ENCODE measurements around the gene LNPEP. TPM values are rescaled to one million over a fixed set of nuclear protein-coding genes. Genes with fewer than 3 reads are reported as not detected.

The LNPEP gene
- total and polyA plus RNA-seq, 2 of the 13 experiments (the other 11 are each of a cell fraction or from before 2014, with no cell fraction given), result 8.0 to 16.9 TPM

- TF ChIP-seq MYC (CRISPR knock-in tag; IDR thresholded peaks at IDR 0.05; ENCODE audit: borderline replicate concordance) (peak; percentile 90), ZSCAN29 (CRISPR knock-in tag; conservative IDR thresholded peaks at IDR 0.05) (no peak; the same call in 1 of the 2 replicates), FOXM1 (CRISPR knock-in tag; IDR thresholded peaks at IDR 0.05) (no peak), NFIB (CRISPR knock-in tag; IDR thresholded peaks at IDR 0.05; ENCODE audit: borderline replicate concordance) (no peak), ZSCAN20 (CRISPR knock-in tag; IDR thresholded peaks at IDR 0.05; ENCODE audit: borderline replicate concordance) (no peak), ZNF276 (CRISPR knock-in tag; IDR thresholded peaks at IDR 0.05; ENCODE audit: low read depth) (no peak; the same call in 1 of the 2 replicates), AHR (CRISPR knock-in tag; IDR thresholded peaks at IDR 0.05) (no peak), CBFB (CRISPR knock-in tag; IDR thresholded peaks at IDR 0.05) (peak; percentile 89), ZNF501 (CRISPR knock-in tag; IDR thresholded peaks at IDR 0.05) (peak; percentile 85), ZEB1 (IDR thresholded peaks at IDR 0.05; ENCODE audit: insufficient replicate concordance, low read depth) (peak; percentile 78), ARID5B (CRISPR knock-in tag; IDR thresholded peaks at IDR 0.05) (peak; percentile 59; the same call in 1 of the 2 replicates), NR2F1 (CRISPR knock-in tag; IDR thresholded peaks at IDR 0.05) (no peak), FOSL2 (CRISPR knock-in tag; IDR thresholded peaks at IDR 0.05) (peak; percentile 62), SNAI1 (CRISPR knock-in tag; IDR thresholded peaks at IDR 0.05; ENCODE audit: borderline replicate concordance) (no peak), ZC3H4 (CRISPR knock-in tag; IDR thresholded peaks at IDR 0.05; ENCODE audit: borderline replicate concordance) (no peak; the same call in 1 of the 2 replicates)
- TF ChIP-seq, protein P1, sequence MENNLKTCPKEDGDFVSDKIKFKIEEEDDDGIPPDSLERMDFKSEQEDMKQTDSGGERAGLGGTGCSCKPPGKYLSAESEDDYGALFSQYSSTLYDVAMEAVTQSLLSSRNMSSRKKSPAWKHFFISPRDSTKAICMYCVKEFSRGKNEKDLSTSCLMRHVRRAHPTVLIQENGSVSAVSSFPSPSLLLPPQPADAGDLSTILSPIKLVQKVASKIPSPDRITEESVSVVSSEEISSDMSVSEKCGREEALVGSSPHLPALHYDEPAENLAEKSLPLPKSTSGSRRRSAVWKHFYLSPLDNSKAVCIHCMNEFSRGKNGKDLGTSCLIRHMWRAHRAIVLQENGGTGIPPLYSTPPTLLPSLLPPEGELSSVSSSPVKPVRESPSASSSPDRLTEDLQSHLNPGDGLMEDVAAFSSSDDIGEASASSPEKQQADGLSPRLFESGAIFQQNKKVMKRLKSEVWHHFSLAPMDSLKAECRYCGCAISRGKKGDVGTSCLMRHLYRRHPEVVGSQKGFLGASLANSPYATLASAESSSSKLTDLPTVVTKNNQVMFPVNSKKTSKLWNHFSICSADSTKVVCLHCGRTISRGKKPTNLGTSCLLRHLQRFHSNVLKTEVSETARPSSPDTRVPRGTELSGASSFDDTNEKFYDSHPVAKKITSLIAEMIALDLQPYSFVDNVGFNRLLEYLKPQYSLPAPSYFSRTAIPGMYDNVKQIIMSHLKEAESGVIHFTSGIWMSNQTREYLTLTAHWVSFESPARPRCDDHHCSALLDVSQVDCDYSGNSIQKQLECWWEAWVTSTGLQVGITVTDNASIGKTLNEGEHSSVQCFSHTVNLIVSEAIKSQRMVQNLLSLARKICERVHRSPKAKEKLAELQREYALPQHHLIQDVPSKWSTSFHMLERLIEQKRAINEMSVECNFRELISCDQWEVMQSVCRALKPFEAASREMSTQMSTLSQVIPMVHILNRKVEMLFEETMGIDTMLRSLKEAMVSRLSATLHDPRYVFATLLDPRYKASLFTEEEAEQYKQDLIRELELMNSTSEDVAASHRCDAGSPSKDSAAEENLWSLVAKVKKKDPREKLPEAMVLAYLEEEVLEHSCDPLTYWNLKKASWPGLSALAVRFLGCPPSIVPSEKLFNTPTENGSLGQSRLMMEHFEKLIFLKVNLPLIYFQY (CRISPR knock-in tag; IDR thresholded peaks at IDR 0.05; ENCODE audit: borderline replicate concordance), result peak; percentile 72; the same call in 1 of the 2 replicates
- TF ChIP-seq, protein P2, sequence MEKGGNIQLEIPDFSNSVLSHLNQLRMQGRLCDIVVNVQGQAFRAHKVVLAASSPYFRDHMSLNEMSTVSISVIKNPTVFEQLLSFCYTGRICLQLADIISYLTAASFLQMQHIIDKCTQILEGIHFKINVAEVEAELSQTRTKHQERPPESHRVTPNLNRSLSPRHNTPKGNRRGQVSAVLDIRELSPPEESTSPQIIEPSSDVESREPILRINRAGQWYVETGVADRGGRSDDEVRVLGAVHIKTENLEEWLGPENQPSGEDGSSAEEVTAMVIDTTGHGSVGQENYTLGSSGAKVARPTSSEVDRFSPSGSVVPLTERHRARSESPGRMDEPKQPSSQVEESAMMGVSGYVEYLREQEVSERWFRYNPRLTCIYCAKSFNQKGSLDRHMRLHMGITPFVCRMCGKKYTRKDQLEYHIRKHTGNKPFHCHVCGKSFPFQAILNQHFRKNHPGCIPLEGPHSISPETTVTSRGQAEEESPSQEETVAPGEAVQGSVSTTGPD (CRISPR knock-in tag; IDR thresholded peaks at IDR 0.05), result no peak
Measured at GRCh38 chr5:96935559-96936430, at the start of gene LNPEP (continued).

Measured in HepG2 (cell line).